GM18511 (cell line): Measurements from ENCODE around the gene ULK4.
"Not testable (repeated sequence)": the region's sequence is repeated elsewhere in the genome, so short reads cannot be mapped to it uniquely, and the experiment has no call there.

Experiments used
- ATAC-seq: cut with Tn5 transposase; IDR thresholded peaks from one replicate; pipeline ENCODE4 v1.9.1; 2021; ENCODE audit warnings: mild to moderate bottlenecking, moderate library complexity; ENCODE audit not compliant: unreplicated experiment

The ULK4 gene

DNA sequence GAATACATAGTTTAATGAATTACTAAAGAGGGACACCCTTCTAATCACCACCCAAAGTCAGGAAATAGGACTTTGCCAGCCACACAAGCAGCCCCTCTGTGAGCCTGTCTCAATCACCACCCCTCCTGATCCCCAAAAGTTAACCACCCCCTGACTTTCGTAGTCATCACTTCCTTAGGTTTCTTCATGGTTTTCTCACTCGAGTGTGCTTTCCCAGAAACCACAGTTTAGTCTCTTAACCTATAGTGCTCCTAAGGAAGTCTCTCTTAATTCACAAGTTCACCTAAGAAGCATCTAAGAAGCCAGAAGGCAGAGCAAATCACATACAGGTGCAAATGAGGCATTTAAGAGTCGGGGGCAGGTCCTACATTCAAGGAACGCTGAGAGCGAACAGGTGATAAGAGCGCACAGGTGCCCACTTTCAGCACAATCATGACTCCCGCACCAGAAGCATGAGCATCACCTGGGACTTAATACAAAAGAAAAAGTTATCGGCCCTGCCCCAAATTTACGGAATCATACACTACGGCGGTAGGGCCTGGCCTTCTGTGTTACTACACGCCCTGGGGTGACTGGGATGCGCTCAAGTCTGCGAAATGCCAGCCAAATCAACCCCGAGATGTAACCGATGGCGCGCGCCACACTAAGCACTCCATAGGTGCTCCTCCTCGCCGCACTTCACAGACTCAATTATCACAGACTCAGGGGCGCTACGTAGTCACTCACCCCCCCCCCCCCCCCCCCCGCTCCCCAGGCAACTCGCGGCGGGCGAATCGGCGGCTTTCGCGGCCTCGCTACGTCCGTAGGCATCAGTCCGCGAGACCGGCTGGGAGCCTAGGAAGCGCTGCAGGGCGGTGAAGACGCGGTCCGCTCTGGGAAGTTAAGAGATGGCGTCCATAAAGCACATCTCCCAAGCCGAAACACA is 815 bp downstream of the ULK4 start:
- ATAC-seq: peak; percentile 33

GRCh38 chr3:41956574-41956973 is 5.3 kb downstream of the ULK4 start:
- ATAC-seq: no peak

DNA sequence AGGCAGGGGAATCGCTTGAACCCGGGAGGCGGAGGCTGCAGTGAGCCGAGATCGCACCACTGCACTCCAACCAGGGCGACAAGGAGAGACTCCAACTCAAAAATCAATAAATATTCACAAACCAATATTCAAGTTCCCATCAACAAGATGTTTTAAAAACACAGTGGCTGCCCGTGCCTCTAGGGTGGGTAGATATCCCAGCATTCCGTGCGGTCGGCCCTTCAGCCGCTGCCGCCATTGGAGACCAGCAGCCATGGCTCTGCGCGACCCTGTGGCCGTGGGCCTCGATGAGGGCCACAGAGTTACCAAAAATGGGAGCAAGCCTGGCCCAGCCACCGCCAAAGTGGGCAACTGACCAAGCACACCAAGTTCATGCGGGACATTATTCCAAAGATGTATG is 6.7 kb downstream of the ULK4 start:
- no peak for ATAC-seq

DNA sequence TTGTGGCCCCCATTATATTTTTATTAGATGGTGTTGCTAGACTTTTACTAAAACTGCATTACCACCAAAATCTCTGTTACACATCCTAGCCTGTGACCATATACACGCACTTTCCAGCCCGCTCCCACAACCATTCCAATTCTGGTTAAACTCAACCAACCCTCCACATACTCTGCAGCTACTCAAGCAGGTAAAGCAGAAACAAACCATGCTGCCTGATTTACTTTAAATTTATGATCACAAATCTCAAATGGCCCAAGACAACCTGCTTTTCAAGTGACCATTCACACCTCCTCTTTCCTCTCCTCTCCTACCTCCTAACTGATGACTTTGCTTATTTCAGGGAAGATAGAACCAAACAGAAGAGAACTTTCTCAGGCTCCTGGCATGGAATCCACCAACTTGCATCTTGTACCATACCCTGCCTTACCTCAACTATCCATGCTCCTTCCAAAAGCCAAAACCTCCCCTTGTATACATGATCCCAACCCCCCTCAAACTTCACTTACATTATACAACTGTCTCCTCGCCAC is 18.5 kb downstream of the ULK4 start:
- ATAC-seq: no peak

GRCh38 chr3:41940393-41940792 is 21.5 kb downstream of the ULK4 start:
- ATAC-seq: no peak

DNA sequence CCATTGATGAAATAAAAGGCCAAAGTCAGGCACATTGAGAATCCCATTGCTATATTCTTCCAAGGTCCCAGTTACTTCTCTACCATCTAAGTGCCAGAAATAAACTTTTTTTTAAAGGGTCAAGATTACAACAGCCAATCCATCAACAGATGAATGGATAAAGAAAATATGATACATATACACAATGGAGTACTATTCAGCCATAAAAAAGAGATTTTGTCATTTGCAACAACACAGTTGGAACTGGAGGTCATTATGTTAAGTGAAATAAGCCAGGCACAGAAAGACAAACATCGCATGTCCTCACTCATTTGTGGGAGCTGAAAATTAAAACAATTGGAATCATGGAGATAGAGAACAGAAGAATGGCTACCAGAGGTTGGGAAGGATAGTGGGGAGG is 25.5 kb downstream of the ULK4 start:
- no peak for ATAC-seq

DNA sequence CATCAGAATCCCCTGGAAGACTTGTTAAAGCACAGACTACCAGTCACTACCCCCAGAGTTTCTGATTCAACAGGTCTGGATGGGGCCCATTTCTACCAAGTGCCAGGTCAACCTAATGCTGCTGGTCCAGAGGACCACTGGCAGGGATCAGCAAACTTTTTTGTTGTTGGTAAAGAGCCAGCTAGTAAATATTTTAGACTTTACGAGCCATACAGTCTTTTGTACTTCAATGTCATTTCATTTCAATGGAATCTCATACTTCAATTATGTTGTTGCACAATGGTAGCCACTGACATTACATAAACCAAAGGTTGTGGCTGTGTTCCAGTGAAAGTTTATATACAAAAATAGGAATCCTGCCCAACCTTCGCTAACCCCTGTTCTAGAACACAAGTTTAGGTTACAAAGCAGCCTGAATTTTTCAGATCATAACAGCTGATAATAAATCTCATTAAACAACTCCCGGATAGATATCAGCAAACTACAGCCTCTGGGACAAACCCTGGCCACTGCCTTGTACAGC is 28.7 kb downstream of the ULK4 start:
- no peak for ATAC-seq

DNA sequence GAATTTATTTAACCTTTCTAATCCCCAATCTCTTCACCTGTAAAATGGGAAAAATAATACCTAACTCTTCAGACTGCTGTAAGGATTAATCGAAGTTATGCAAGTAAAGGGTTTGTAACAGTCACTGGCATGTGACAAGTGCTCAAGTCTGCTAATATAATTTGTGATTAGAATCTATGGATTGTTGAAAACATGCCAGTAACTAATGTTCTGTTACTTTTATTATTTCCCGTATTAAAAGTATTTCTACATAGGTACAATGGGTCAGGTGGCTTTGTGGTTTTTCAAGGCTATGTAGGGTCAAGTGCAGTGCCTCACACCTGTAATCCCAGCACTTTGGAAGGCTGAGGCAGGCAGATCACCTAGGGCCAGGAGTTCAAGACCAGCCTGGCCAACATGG is 29.4 kb downstream of the ULK4 start:
- no peak for ATAC-seq

DNA sequence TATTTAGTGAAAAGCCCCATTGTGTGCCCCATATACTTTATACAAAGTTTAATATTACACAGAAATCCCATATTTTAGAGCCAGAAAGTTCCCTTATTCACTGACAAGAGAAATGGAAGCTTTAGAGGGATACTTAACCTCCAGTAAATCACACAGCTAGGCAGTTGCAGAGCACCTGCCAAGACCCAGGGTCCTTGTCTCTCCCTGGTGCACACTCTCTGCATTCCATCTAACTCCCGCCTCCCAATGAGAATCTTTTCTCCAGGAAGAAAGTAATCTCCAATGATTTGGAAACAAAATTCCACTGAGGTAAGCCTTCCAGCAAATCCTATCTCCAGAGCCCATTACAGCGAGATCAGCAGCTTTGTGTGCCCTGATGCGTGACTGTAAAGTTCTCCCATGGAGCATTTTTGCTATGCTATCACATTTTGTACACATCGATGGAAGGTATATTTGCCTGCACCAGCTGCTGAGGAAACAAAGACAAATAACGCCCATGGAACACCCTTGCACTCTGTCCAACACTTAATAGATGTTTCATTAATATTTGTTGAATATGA is 41.4 kb downstream of the ULK4 start:
- ATAC-seq: no peak

GRCh38 chr3:41915353-41915752 is 46.5 kb downstream of the ULK4 start:
- ATAC-seq: no peak

DNA sequence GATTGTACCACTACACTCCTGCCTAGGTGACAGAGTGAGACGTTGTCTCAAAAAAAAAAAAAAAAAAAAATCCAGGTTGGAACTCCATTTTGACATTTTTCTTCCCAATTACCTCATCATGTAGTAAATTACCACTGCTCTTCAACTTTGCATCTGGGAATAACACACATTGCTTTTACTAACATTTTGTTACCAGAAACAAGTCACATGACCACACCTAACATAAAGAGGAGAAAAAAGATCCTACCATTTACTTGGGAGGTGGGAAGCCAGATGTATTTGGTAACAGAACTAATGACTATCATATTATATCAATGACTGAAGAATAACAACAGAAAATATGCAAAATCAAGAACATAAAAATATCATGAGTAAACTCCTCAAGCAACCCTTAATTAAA is 49.6 kb downstream of the ULK4 start:
- no peak for ATAC-seq

DNA sequence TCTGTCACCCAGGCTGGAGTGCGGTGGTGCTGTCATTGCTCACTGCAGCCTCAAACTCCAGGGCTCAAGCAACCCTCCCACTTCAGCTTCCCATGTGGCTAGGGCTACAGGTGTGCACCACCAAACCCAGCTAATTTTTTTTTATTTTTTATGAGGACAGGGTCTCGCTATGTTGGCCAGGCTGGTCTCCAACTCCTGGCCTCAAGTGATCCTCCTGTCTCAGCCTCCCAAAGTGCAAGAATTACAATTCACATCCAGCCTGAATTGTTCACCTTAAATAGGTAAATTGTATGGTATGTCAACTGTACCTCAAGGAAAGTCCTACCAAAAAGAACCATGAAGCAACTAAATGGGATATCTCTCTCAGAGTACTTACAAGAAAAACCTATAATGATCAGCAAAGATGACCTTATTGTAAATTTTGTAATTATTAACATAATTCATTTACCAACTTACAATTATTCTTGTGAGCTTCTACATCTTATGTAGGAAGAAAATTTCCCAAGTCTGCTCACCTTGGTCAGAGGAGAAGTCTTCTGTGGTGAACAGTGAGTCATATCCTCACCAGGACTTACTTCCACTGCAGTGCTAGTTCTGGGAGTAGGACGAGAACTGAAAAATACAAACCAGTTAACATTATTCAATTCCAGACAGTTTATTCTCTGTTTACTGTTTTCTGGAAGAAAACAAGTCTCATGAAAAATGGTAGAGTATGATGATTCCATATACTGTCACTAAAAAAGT is 54.4 kb downstream of the ULK4 start:
- no peak for ATAC-seq

DNA sequence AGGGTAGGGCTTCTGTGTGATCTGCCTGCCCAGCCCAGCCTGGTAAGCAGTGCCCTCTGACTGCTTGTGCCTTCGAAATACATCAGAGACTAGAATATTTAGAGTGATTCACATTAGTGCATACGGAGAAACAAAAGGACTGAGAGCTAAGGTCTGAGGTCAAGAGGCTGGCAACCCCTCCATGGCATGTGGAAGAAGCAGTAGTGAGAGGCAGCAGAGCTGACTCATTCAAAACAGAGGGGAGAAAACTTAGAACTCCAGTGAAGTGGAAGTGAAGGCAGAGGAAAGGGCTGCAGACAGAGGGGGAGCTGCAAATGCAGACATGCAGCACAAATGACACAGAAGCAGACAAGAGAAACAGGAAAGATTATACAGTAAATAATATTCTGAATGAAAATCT is 61.6 kb downstream of the ULK4 start:
- no peak for ATAC-seq

GRCh38 chr3:41898631-41899030 is 63.3 kb downstream of the ULK4 start:
- ATAC-seq: no peak

- no peak for ATAC-seq
These were observed 67.9 kb downstream of the ULK4 start for GRCh38 chr3:41893977-41894376.

DNA sequence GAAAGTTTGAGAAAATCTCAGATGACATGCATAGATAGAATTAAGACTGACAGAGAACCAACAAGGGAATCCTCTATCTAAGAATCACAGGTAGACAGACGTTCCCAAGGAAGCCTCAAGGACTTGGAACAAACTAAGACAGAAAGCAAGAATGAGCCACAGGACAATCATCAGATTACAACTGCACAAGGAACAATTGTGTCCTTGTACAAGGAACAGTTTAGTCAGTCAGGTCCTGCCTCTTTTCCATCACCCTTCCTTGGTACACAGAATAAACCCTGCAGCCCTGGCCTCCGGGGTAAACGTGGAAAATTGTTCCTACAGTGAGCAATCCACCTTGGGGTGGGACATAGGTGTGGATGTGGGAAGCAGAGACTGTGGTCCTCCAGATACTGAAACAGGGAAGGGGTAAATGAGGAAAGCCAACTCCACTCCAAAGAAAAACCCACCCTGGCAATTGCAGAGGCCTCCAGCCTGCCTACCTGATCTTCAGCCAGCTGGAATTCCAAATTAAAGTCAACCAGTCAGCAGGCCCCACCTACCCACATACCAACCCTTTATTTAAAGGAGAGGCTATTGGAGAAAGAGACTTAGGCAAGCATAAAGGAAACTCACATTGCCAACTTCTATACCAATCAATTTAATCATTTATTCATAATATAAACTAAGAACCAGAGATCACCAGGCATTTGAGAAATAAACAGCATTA is 73.4 kb downstream of the ULK4 start:
- ATAC-seq: no peak

- no peak for ATAC-seq
These were observed 78.9 kb downstream of the ULK4 start for GRCh38 chr3:41882956-41883355.

GRCh38 chr3:41881233-41881821 is 80.6 kb downstream of the ULK4 start:
- no peak for ATAC-seq

GRCh38 chr3:41880387-41880786 is 81.5 kb downstream of the ULK4 start:
- ATAC-seq: no peak

DNA sequence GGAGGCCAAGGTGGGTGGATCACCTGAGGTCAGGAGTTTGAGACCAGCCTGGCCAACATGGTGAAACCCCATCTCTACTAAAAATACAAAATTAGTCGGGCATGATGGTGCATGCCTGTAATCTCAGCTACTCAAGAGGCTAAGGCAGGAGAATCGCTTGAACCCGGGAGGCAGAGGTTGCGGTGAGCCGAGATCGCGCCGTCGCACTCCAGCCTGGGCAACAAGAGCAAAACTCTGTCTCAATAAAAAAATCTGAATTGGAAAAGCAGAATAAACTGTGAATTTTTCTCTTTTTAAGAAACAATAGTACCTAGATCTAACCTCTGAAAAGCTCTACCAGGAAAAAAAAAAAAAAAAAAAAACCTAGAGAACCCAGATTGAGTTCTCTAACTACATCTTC is 84.2 kb downstream of the ULK4 start:
- not testable (repeated sequence) for ATAC-seq
